HUES64 (cell line): ENCODE data around the gene LRRC74B.
"Not testable (repeated sequence)": the region's sequence is repeated elsewhere in the genome, so short reads cannot be mapped to it uniquely, and the experiment has no call there.

Experiments
- H3K27ac ChIP-seq: 2 replicates; pipeline ENCODE4 v1.7.0; 2013; ENCODE audit warnings: low read depth, low read length, inconsistent platforms
- H3K27me3 ChIP-seq: 2 replicates; pipeline ENCODE4 v1.6.1; 2013; ENCODE audit warnings: mild to moderate bottlenecking, low read length; ENCODE audit not compliant: insufficient read depth
- H3K36me3 ChIP-seq: 2 replicates; pipeline ENCODE4 v1.6.1; 2013; ENCODE audit warnings: mild to moderate bottlenecking, low read length; ENCODE audit not compliant: insufficient read depth
- H3K4me1 ChIP-seq: 2 replicates; pipeline ENCODE4 v1.6.1; 2013; ENCODE audit warnings: mild to moderate bottlenecking, low read length, moderate library complexity; ENCODE audit not compliant: insufficient read depth
- H3K4me3 ChIP-seq: 2 replicates; pipeline ENCODE4 v1.5.1; 2013; ENCODE audit warnings: mild to moderate bottlenecking, low read length, moderate library complexity
- H3K9ac ChIP-seq: 2 replicates; pipeline ENCODE4 v1.6.1; 2013; ENCODE audit warnings: mild to moderate bottlenecking, low read depth, low read length
- H3K9me3 ChIP-seq: 2 replicates; pipeline ENCODE4 v1.6.1; 2013; ENCODE audit warnings: low read depth, low read length; ENCODE audit not compliant: insufficient read depth
- WGBS: fragments of 150-250, 120-280 bp; methylation state at CpG from one replicate; pipeline ENCODE4 v1.1.7; 2013; ENCODE audit warnings: missing lambda C conversion rate; 5-methylcytosine and 5-hydroxymethylcytosine counted together

Gene LRRC74B

GRCh38 chr22:21075516-21076138 lies 29.9 kb downstream of the LRRC74B start:
- 94% methylated on average over 14 of the region's 14 CpGs for WGBS
- no peaks in the 10 kb centered on the region for H3K36me3 ChIP-seq
- H3K4me3 ChIP-seq: no peak overlapping the region
- H3K9ac ChIP-seq: no peak overlapping the region
- H3K27ac ChIP-seq: no peak overlapping the region
- no peaks in the 10 kb centered on the region for H3K9me3 ChIP-seq
- no peaks in the 10 kb centered on the region for H3K4me1 ChIP-seq
- H3K27me3 ChIP-seq: no peaks in the 10 kb centered on the region

GRCh38 chr22:21076912-21077625 lies 31.3 kb downstream of the LRRC74B start:
- no peaks in the 10 kb centered on the region for H3K27me3 ChIP-seq
- H3K36me3 ChIP-seq: no peaks in the 10 kb centered on the region
- 93% methylated on average over 21 of the region's 21 CpGs for WGBS
- no peaks in the 10 kb centered on the region for H3K9me3 ChIP-seq
- H3K4me1 ChIP-seq: no peaks in the 10 kb centered on the region
- H3K4me3 ChIP-seq: no peak overlapping the region
- H3K9ac ChIP-seq: no peak overlapping the region
- no peak overlapping the region for H3K27ac ChIP-seq

GRCh38 chr22:21077884-21078508 lies 32.2 kb downstream of the LRRC74B start:
- WGBS: 89% methylated on average over 16 of the region's 16 CpGs
- Histone ChIP-seq H3K9ac (no peak overlapping the region), H3K9me3 (no peaks in the 10 kb centered on the region), H3K27ac (no peak overlapping the region), H3K4me1 (no peaks in the 10 kb centered on the region), H3K4me3 (no peak overlapping the region), H3K36me3 (no peaks in the 10 kb centered on the region), H3K27me3 (no peaks in the 10 kb centered on the region)

GRCh38 chr22:21078916-21079315 lies 33.2 kb downstream of the LRRC74B start:
- Histone ChIP-seq H3K27ac (no peak overlapping the region), H3K4me3 (no peak overlapping the region), H3K27me3 (no peaks in the 10 kb centered on the region), H3K9me3 (no peaks in the 10 kb centered on the region), H3K9ac (no peak overlapping the region), H3K4me1 (no peaks in the 10 kb centered on the region), H3K36me3 (no peaks in the 10 kb centered on the region)
- 86% methylated on average over 11 of the region's 11 CpGs for WGBS

GRCh38 chr22:21079493-21079892 lies 33.7 kb downstream of the LRRC74B start:
- Histone ChIP-seq H3K27ac (no peak overlapping the region), H3K4me3 (no peak overlapping the region), H3K9ac (no peak overlapping the region), H3K4me1 (no peaks in the 10 kb centered on the region), H3K9me3 (no peaks in the 10 kb centered on the region), H3K27me3 (no peaks in the 10 kb centered on the region), H3K36me3 (no peaks in the 10 kb centered on the region)
- WGBS: 90% methylated on average over 5 of the region's 5 CpGs

- Histone ChIP-seq H3K27me3 (no peaks in the 10 kb centered on the region), H3K4me3 (no peak overlapping the region), H3K4me1 (no peaks in the 10 kb centered on the region), H3K9ac (no peak overlapping the region), H3K27ac (no peak overlapping the region), H3K36me3 (no peaks in the 10 kb centered on the region), H3K9me3 (no peaks in the 10 kb centered on the region)
- 93% methylated on average over 31 of the region's 31 CpGs for WGBS
Measured at GRCh38 chr22:21080435-21081137, 34.8 kb downstream of the LRRC74B start.

- Histone ChIP-seq H3K4me3 (no peak overlapping the region), H3K9ac (no peak overlapping the region), H3K4me1 (no peaks in the 10 kb centered on the region), H3K27ac (no peak overlapping the region), H3K36me3 (no peaks in the 10 kb centered on the region), H3K9me3 (no peaks in the 10 kb centered on the region), H3K27me3 (no peaks in the 10 kb centered on the region)
- 94% methylated on average over 6 of the region's 6 CpGs for WGBS
Measured at GRCh38 chr22:21082248-21082647, 36.5 kb downstream of the LRRC74B start.

- no peak overlapping the region for H3K9ac ChIP-seq
- WGBS: 85% methylated on average over 5 of the region's 5 CpGs
- H3K4me3 ChIP-seq: no peak overlapping the region
- no peaks in the 10 kb centered on the region for H3K9me3 ChIP-seq
- no peaks in the 10 kb centered on the region for H3K36me3 ChIP-seq
- H3K4me1 ChIP-seq: no peaks in the 10 kb centered on the region
- no peaks in the 10 kb centered on the region for H3K27me3 ChIP-seq
- no peak overlapping the region for H3K27ac ChIP-seq
Measured at GRCh38 chr22:21087119-21087518, 41.4 kb downstream of the LRRC74B start.

- 93% methylated on average over 11 of the region's 11 CpGs for WGBS
- H3K4me1 ChIP-seq, H3K9ac ChIP-seq, H3K36me3 ChIP-seq, H3K4me3 ChIP-seq, H3K27ac ChIP-seq, H3K9me3 ChIP-seq, H3K27me3 ChIP-seq: not testable (repeated sequence)
Measured at GRCh38 chr22:21087926-21088325, 42.2 kb downstream of the LRRC74B start.

GRCh38 chr22:21091220-21091619 lies 45.5 kb downstream of the LRRC74B start:
- 95% methylated on average over 11 of the region's 11 CpGs for WGBS
- H3K4me1 ChIP-seq, H3K4me3 ChIP-seq, H3K27me3 ChIP-seq, H3K27ac ChIP-seq, H3K9me3 ChIP-seq, H3K36me3 ChIP-seq, H3K9ac ChIP-seq: not testable (repeated sequence)
